SU-DHL-6 (cell line): ENCODE measurements around the gene CSRNP3.

ENCODE experiments used
- EZH2phosphoT487 ChIP-seq: fragments of 200-600 bp; sonication (generic), shearing (Covaris generic); conservative IDR thresholded peaks from 2 replicates; pipeline ENCODE4 v1.6.1; 2018; ENCODE audit warnings: mild to moderate bottlenecking, antibody characterized with exemption, low read length, moderate library complexity, mixed read lengths
- TF ChIP-seq, protein P1 (sequence below): fragments of 200-600 bp; sonication (generic); IDR thresholded peaks from one replicate; pipeline ENCODE4 v1.5.1; 2017; ENCODE audit warnings: antibody characterized with exemption, mild to moderate bottlenecking, low read length, moderate library complexity; ENCODE audit not compliant: insufficient read depth, poor library complexity, severe bottlenecking

DNA sequence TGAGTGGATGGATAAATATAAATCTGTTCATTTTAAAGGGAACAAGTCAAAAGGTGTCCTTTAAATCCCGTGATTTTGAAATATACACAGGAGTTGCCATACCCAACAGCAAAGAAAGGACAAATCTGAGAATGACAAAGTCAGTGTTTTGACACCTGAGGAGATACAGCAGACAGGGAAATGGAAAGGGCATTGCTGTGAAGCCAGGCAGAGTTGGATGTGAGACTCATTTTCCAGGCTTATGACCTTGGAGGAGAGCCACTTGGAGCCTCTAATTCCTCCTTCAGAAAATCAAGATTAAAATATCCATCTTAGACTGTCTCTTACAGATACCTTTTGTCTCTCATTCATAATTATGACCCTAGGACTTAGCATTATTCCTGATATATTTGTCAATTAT lies 170.0 kb downstream of the CSRNP3 start:
- TF ChIP-seq, protein P1, sequence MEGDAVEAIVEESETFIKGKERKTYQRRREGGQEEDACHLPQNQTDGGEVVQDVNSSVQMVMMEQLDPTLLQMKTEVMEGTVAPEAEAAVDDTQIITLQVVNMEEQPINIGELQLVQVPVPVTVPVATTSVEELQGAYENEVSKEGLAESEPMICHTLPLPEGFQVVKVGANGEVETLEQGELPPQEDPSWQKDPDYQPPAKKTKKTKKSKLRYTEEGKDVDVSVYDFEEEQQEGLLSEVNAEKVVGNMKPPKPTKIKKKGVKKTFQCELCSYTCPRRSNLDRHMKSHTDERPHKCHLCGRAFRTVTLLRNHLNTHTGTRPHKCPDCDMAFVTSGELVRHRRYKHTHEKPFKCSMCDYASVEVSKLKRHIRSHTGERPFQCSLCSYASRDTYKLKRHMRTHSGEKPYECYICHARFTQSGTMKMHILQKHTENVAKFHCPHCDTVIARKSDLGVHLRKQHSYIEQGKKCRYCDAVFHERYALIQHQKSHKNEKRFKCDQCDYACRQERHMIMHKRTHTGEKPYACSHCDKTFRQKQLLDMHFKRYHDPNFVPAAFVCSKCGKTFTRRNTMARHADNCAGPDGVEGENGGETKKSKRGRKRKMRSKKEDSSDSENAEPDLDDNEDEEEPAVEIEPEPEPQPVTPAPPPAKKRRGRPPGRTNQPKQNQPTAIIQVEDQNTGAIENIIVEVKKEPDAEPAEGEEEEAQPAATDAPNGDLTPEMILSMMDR, result no peak
- no peak for TF ChIP-seq EZH2phosphoT487
